Measurements from ENCODE around the gene PFKL.

The PFKL gene

DNA sequence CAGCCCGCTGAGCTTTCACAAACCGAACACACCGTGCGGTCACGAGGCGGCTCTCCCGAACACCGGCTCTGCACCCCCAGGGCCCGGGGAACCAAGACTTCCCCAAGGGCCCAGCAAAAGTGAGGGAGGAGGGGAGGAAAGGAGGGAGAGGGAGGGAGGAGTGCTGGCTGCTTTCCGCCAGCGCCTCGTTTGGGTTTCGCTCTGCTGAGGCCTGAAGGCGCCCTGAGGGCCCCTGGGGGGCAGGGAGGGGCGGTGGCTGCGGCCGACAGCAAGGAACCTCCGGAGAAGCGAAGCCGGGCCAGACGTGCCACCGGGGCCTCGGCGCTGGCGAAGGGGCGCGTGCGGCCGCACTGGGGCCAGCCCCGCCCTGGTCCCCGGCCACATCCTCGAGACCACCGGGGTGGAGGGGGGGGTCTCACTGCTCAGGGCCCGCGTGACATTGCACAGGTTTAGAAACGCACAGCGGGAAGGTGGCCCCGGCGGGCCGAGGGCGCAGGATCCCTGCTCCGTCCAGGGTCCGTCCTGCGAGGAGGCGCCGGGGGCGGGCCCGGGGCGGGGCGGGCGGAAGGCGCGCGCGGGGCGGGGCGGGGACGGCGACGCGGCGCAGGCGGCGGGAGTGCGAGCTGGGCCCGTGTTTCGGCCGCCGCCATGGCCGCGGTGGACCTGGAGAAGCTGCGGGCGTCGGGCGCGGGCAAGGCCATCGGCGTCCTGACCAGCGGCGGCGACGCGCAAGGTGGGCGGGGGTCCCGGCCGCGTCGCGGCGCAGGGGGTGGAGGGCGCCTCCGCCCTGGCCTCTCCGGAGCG is at the start of gene PFKL:
Gene PFKL, plus strand, starts transcription at position 596 of the 804 bp plus-strand sequence. Its CDS starts 53 bp downstream, at position 649.
- H3K4me3 ChIP-seq (replicated peaks; ENCODE audit: low read depth, low read length) = peak within 1 kb of the TSS; percentile 65
- DNase-seq (ENCODE audit: extremely low read depth, low read depth) = no peak
- TF ChIP-seq, protein P1, sequence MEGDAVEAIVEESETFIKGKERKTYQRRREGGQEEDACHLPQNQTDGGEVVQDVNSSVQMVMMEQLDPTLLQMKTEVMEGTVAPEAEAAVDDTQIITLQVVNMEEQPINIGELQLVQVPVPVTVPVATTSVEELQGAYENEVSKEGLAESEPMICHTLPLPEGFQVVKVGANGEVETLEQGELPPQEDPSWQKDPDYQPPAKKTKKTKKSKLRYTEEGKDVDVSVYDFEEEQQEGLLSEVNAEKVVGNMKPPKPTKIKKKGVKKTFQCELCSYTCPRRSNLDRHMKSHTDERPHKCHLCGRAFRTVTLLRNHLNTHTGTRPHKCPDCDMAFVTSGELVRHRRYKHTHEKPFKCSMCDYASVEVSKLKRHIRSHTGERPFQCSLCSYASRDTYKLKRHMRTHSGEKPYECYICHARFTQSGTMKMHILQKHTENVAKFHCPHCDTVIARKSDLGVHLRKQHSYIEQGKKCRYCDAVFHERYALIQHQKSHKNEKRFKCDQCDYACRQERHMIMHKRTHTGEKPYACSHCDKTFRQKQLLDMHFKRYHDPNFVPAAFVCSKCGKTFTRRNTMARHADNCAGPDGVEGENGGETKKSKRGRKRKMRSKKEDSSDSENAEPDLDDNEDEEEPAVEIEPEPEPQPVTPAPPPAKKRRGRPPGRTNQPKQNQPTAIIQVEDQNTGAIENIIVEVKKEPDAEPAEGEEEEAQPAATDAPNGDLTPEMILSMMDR (IDR thresholded peaks at IDR 0.05; ENCODE audit: low read depth, low read length, missing control alignments) = no peak

DNA sequence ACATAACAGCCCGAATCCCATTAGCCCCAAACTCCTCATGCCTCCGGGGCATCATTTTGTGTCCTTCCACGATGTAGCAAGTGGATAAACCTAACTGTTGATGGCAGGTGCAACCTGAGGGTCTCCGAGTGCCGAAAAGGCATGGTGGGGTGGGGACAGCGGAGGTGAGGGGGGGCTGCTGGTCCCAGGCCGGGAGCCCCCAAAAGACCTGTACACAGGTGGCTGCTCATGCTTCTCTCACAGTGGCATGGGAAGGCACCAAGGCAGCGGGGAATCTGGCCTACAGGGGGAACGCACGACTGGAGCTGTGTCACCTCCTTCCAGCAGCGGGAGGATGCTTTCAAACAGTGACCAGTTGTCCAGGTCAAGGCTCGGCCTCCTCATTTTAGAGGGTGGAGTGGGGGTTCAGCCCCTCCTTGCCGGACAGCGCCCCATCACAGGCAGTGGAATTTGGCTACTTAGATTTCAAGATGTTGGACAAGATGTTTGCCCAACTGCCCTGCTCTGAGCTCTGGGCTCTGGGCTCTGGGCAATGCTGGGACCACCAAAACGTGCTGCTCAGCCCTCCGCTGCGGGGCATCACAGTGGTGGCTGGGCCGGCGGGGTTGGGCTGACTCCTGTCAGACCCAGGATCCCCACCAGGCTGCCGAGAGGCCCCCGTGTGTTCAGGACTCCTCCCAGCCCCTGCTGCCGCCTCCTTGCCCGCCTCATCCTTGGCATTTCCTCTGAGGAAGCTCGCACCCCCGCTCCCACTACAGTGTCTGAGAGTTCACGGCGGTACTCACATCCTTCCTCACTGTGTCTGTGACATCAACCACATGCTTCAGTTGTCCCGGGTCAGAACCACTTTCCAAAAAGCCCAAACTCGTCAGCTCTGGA is 45.8 kb upstream of the PFKL start:
- TF ChIP-seq, protein P1 (IDR thresholded peaks at IDR 0.05; ENCODE audit: low read depth, low read length, missing control alignments) = no peak
- no peak for DNase-seq (ENCODE audit: extremely low read depth, low read depth)
- no peak overlapping the region for H3K4me3 ChIP-seq (replicated peaks; ENCODE audit: low read depth, low read length)

DNA sequence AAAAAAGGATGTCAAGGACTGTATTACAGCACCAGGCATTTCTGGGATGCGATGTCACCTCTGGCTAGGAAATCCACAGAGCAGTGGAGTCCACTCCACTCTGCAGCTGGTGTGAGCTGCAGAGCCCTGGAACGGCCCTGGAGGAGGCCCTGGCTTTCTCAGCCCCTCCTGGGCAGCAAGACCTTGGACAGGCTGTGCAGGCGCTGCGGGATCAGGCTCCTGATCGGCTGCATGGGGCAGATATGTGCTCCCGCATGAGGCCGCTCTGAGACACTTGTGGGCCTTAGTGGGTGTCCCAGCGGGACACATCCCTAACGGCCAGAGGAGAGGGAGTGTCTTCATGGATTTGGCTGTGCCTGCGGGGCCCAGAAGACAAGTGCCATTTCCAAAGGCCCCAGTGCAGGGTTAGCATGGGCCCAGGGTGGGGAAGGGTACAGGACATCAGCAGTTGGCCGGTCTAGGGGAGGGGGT is 44.3 kb upstream of the PFKL start:
- no peak overlapping the region for H3K4me3 ChIP-seq (replicated peaks; ENCODE audit: low read depth, low read length)
- no peak for DNase-seq (ENCODE audit: extremely low read depth, low read depth)
- TF ChIP-seq, protein P1 (IDR thresholded peaks at IDR 0.05; ENCODE audit: low read depth, low read length, missing control alignments) = no peak

DNA sequence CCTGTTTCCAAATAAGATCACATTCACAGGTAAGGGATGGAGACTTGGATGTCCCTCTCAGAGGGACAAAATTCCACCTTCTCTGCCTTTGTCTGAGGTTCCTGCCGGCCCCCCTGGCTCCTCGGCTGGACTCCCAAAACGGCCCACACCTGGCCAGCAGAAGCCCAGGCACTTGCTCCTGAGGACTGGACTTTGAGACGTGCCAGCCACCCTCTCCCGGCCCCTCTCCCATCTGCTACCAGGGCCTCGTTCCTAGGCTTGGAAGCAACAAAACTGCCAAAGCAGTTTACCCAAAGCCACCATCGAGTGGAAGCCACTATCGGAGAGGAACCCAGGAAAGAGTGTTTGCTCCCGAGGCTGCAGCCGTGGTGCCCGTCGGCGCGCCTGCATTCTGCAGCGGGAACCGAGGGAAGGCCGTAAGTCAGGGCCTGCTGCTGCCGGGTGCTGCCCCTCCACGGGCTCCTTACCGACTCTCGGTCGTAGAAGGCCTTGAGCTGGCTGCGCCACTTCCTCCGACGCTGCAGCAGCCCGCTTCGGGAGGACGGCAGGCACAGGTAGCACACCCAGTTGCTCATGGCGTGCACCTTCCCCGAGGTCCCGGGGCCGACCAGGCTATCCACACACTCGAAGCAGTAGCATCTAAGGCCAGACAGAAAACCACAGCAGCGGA is 41.7 kb upstream of the PFKL start:
- TF ChIP-seq, protein P1 (IDR thresholded peaks at IDR 0.05; ENCODE audit: low read depth, low read length, missing control alignments) = no peak
- DNase-seq (ENCODE audit: extremely low read depth, low read depth) = no peak
- no peak overlapping the region for H3K4me3 ChIP-seq (replicated peaks; ENCODE audit: low read depth, low read length)

DNA sequence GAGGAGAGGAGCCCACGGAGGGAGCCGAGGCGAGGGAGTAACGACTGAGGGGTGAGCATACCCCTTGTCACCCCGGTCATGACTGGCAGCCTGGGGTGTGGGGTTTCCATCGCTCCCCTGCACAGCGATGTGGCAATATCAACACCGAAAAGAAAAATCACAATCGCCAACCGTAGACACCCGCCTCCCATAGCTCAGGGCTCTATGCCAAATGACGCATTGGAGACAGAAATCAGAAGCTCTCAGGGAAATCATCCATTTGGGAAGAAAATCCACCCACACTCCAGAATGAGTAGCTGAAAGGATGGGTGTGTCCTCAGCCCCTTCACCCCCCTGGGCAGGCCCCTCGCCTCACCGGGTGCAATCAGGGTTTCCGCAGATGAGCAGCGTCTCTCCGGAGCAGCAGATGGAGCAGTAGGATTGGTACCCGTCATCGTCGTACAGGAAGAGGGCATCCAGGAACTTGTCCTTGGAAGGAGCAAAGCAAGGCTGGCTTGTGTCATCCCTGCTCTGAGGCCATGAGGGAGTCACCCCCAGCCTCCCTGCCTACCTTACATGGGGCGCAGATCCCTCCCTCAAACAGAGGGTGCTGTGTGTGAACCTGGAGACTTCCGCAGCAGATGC is 40.7 kb upstream of the PFKL start:
- no peak for DNase-seq (ENCODE audit: extremely low read depth, low read depth)
- H3K4me3 ChIP-seq (replicated peaks; ENCODE audit: low read depth, low read length) = no peak overlapping the region
- TF ChIP-seq, protein P1 (IDR thresholded peaks at IDR 0.05; ENCODE audit: low read depth, low read length, missing control alignments) = no peak

DNA sequence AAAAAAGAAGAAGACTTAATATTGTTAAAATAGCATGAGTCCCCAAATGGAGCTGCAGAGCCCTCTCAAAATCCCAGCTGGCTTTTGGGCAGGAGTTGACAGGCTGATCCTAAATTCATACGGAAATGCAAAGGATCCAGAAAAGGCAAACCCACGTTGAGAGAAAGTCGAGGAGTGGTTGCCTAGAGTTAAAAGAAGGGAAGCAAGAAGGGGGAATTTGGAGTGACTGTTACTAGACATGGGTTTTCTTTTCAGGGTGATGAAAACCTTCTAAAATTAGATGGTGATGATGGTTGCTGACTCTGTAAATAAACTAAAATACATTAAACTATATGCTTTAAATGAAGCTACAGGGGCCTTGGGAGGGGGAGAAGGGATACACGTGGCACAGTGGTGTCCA is 39.8 kb upstream of the PFKL start:
- no peak for DNase-seq (ENCODE audit: extremely low read depth, low read depth)
- H3K4me3 ChIP-seq (replicated peaks; ENCODE audit: low read depth, low read length) = no peak overlapping the region
- TF ChIP-seq, protein P1 (IDR thresholded peaks at IDR 0.05; ENCODE audit: low read depth, low read length, missing control alignments) = no peak

Data from HFF-Myc (cell line).